Measurements from ENCODE around the gene ZHX3.

Gene ZHX3

GRCh38 chr20:41185013-41185757 is 132.3 kb downstream of the ZHX3 start:
- no peak for DNase-seq (ENCODE audit: low spot score)

GRCh38 chr20:41183831-41184230 is 133.7 kb downstream of the ZHX3 start:
- no peak for DNase-seq (ENCODE audit: low spot score)

- DNase-seq (ENCODE audit: low spot score): no peak
Observed at GRCh38 chr20:41183391-41183790, 134.1 kb downstream of the ZHX3 start.

GRCh38 chr20:41182296-41183212 is 135.0 kb downstream of the ZHX3 start:
- no peak for DNase-seq (ENCODE audit: low spot score)

- no peak for DNase-seq (ENCODE audit: low spot score)
Observed at GRCh38 chr20:41181567-41181966, 136.0 kb downstream of the ZHX3 start.

GRCh38 chr20:41180599-41181333 is 136.8 kb downstream of the ZHX3 start:
- DNase-seq (ENCODE audit: low spot score): no peak

- DNase-seq (ENCODE audit: low spot score): no peak
Observed at GRCh38 chr20:41179961-41180360, 137.6 kb downstream of the ZHX3 start.

- DNase-seq (ENCODE audit: low spot score): no peak
Observed at GRCh38 chr20:41178904-41179432, 138.6 kb downstream of the ZHX3 start.

- DNase-seq (ENCODE audit: low spot score): no peak
Observed at GRCh38 chr20:41178495-41178894, 139.0 kb downstream of the ZHX3 start.

GRCh38 chr20:41177636-41178035 is 139.9 kb downstream of the ZHX3 start:
- peak; percentile 89 for DNase-seq (ENCODE audit: low spot score)

GRCh38 chr20:41176711-41177552 is 140.6 kb downstream of the ZHX3 start:
- DNase-seq (ENCODE audit: low spot score): no peak

- no peak for DNase-seq (ENCODE audit: low spot score)
Observed at GRCh38 chr20:41175727-41176330, 141.7 kb downstream of the ZHX3 start.

GRCh38 chr20:41175201-41175651 is 142.3 kb downstream of the ZHX3 start:
- no peak for DNase-seq (ENCODE audit: low spot score)

- DNase-seq (ENCODE audit: low spot score): no peak
Observed at GRCh38 chr20:41174782-41175181, 142.7 kb downstream of the ZHX3 start.

- no peak for DNase-seq (ENCODE audit: low spot score)
Observed at GRCh38 chr20:41174373-41174772, 143.2 kb downstream of the ZHX3 start.

GRCh38 chr20:41173791-41174341 is 143.7 kb downstream of the ZHX3 start:
- DNase-seq (ENCODE audit: low spot score): no peak

- DNase-seq (ENCODE audit: low spot score): peak; percentile 86
Observed at GRCh38 chr20:41173161-41173721, 144.3 kb downstream of the ZHX3 start.

GRCh38 chr20:41172296-41173140 is 145.0 kb downstream of the ZHX3 start:
- no peak for DNase-seq (ENCODE audit: low spot score)

GRCh38 chr20:41171736-41172295 is 145.7 kb downstream of the ZHX3 start:
- DNase-seq (ENCODE audit: low spot score): no peak
